KMS-11 (cell line): ENCODE results near the gene COL23A1.

ENCODE experiments used
- H2AFZ ChIP-seq: fragments of 200-600 bp; sonication (generic); 2 replicates; pipeline ENCODE4 v1.6.1; 2016; ENCODE audit warnings: antibody characterized with exemption, mixed run types, low read depth
- H3K27ac ChIP-seq: fragments of 200-600 bp; sonication (generic); 2 replicates; pipeline ENCODE4 v1.6.1; 2016; ENCODE audit warnings: mild to moderate bottlenecking, mixed run types
- H3K27me3 ChIP-seq: fragments of 200-600 bp; sonication (generic); 2 replicates; pipeline ENCODE4 v1.6.1; 2017; ENCODE audit warnings: mild to moderate bottlenecking, low read depth, mixed run types, moderate library complexity; ENCODE audit not compliant: insufficient read depth
- H3K36me3 ChIP-seq: fragments of 200-600 bp; sonication (generic); 2 replicates; pipeline ENCODE4 v1.6.1; 2017; ENCODE audit warnings: mild to moderate bottlenecking, mixed run types; ENCODE audit not compliant: insufficient read depth
- H3K4me1 ChIP-seq: fragments of 200-600 bp; sonication (generic); 2 replicates; pipeline ENCODE4 v1.6.1; 2016; ENCODE audit warnings: mild to moderate bottlenecking, low read depth, mixed run types; ENCODE audit not compliant: poor library complexity, severe bottlenecking
- H3K4me2 ChIP-seq: fragments of 200-600 bp; sonication (generic); 2 replicates; pipeline ENCODE4 v1.7.0; 2016; ENCODE audit warnings: mild to moderate bottlenecking, mixed run types
- H3K4me3 ChIP-seq: fragments of 200-600 bp; sonication (generic); IDR thresholded peaks from 2 replicates; pipeline ENCODE4 v1.6.1; 2017; ENCODE audit warnings: low read depth, low read length, mixed read lengths; ENCODE audit not compliant: insufficient read depth
- H3K79me2 ChIP-seq: fragments of 200-600 bp; sonication (generic); 2 replicates; pipeline ENCODE4 v1.6.1; 2016; ENCODE audit warnings: low read depth, mixed run types; ENCODE audit not compliant: insufficient read depth
- H3K9ac ChIP-seq: fragments of 200-600 bp; sonication (generic); 2 replicates; pipeline ENCODE4 v1.6.1; 2016; ENCODE audit warnings: mild to moderate bottlenecking, mixed run types
- H4K20me1 ChIP-seq: fragments of 200-600 bp; sonication (generic); 2 replicates; pipeline ENCODE4 v1.6.1; 2016; ENCODE audit warnings: mild to moderate bottlenecking, mixed run types; ENCODE audit not compliant: insufficient read depth
- CTCF ChIP-seq: fragments of 200-600 bp; sonication (generic); conservative IDR thresholded peaks from 2 replicates; pipeline ENCODE4 v1.6.1; 2017; ENCODE audit warnings: low read depth, mild to moderate bottlenecking, antibody characterized with exemption, low read length, moderate library complexity, mixed read lengths

The COL23A1 gene

GRCh38 chr5:178576591-178577351, 13.4 kb downstream of the COL23A1 start:
- H3K27ac ChIP-seq, result no peak overlapping the region
- no peaks in the 10 kb centered on the region for H3K27me3 ChIP-seq
- H2AFZ ChIP-seq, result no peak overlapping the region
- no peak for TF ChIP-seq CTCF
- no peak overlapping the region for H3K9ac ChIP-seq
- no peaks in the 10 kb centered on the region for H4K20me1 ChIP-seq
- H3K36me3 ChIP-seq, result no peaks in the 10 kb centered on the region
- no peak overlapping the region for H3K4me2 ChIP-seq
- H3K4me1 ChIP-seq, result no peaks in the 10 kb centered on the region
- H3K4me3 ChIP-seq, result no peak overlapping the region
- H3K79me2 ChIP-seq, result no peaks in the 10 kb centered on the region

GRCh38 chr5:178573216-178573615, 17.0 kb downstream of the COL23A1 start:
- Histone ChIP-seq H3K79me2 (no peaks in the 10 kb centered on the region), H3K36me3 (no peaks in the 10 kb centered on the region), H3K27ac (no peak overlapping the region)

GRCh38 chr5:178572617-178573016, 17.6 kb downstream of the COL23A1 start:
- no peak overlapping the region for H3K9ac ChIP-seq
- no peaks in the 10 kb centered on the region for H3K79me2 ChIP-seq

More at GRCh38 chr5:178573216-178573615, 17.0 kb downstream of the COL23A1 start:
- no peaks in the 10 kb centered on the region for H4K20me1 ChIP-seq
- no peaks in the 10 kb centered on the region for H3K27me3 ChIP-seq
- TF ChIP-seq CTCF, result no peak
- no peak overlapping the region for H2AFZ ChIP-seq
- H3K9ac ChIP-seq, result no peak overlapping the region
- H3K4me2 ChIP-seq, result no peak overlapping the region
- H3K4me3 ChIP-seq, result no peak overlapping the region
- H3K4me1 ChIP-seq, result no peaks in the 10 kb centered on the region

GRCh38 chr5:178569485-178569884, 20.7 kb downstream of the COL23A1 start:
- Histone ChIP-seq H3K4me2 (no peak overlapping the region), H3K36me3 (no peaks in the 10 kb centered on the region), H2AFZ (no peak overlapping the region), H3K4me3 (no peak overlapping the region), H3K79me2 (no peaks in the 10 kb centered on the region), H3K27ac (no peak overlapping the region), H3K27me3 (no peaks in the 10 kb centered on the region), H3K4me1 (no peaks in the 10 kb centered on the region), H3K9ac (no peak overlapping the region), H4K20me1 (no peaks in the 10 kb centered on the region)
- TF ChIP-seq CTCF, result no peak

More at GRCh38 chr5:178572617-178573016, 17.6 kb downstream of the COL23A1 start:
- TF ChIP-seq CTCF, result no peak
- no peak overlapping the region for H3K4me3 ChIP-seq
- H3K27me3 ChIP-seq, result no peaks in the 10 kb centered on the region
- H2AFZ ChIP-seq, result no peak overlapping the region
- H3K4me1 ChIP-seq, result no peaks in the 10 kb centered on the region
- no peak overlapping the region for H3K4me2 ChIP-seq
- no peaks in the 10 kb centered on the region for H3K36me3 ChIP-seq
- H4K20me1 ChIP-seq, result no peaks in the 10 kb centered on the region
- no peak overlapping the region for H3K27ac ChIP-seq
